Liver (tissue), 9 donors: Measurements from ENCODE around the gene FIG4. TPM values are rescaled to one million over a fixed set of nuclear protein-coding genes. Genes with fewer than 3 reads are reported as not detected.

ENCODE experiments used
- DNase-seq: peaks from one replicate; pipeline ENCODE4 v3.0.0-alpha.2; 2017; ENCODE audit warnings: low spot score
- H3K27ac ChIP-seq, 2 donors: one replicate each; pipeline ENCODE4 v1.7.0; 2013; ENCODE audit warnings: inconsistent platforms in 2 of 2, low read length in 2 of 2, control low read depth in 1 of 2, low read depth in 1 of 2, mild to moderate bottlenecking in 1 of 2
- H3K27me3 ChIP-seq, 4 donors: one replicate each; pipeline versions ENCODE4 v1.6.1 to v1.7.0; 2013; ENCODE audit warnings: low read length in 3 of 4, inconsistent platforms in 1 of 4, mild to moderate bottlenecking in 1 of 4, moderate library complexity in 1 of 4; ENCODE audit not compliant: control insufficient read depth in 4 of 4, insufficient read depth in 4 of 4
- H3K36me3 ChIP-seq, 4 donors: one replicate each; pipeline versions ENCODE4 v1.6.1 to v1.7.0; 2013; ENCODE audit warnings: low read length in 3 of 4, mild to moderate bottlenecking in 3 of 4, low read depth in 1 of 4, moderate library complexity in 1 of 4; ENCODE audit not compliant: control insufficient read depth in 4 of 4, insufficient read depth in 3 of 4
- H3K4me1 ChIP-seq, 4 donors: one replicate each; pipeline versions ENCODE4 v1.6.1 to v1.7.0; 2013; ENCODE audit warnings: low read length in 3 of 4, mild to moderate bottlenecking in 3 of 4, moderate library complexity in 1 of 4; ENCODE audit not compliant: control insufficient read depth in 4 of 4, insufficient read depth in 4 of 4
- H3K4me3 ChIP-seq, 3 donors: one replicate each; pipeline versions ENCODE4 v1.6.1 to v1.7.0; 2013; ENCODE audit warnings: low read length in 3 of 3, control low read depth in 1 of 3, low read depth in 1 of 3, mild to moderate bottlenecking in 1 of 3
- H3K9ac ChIP-seq, 2 donors: one replicate each; pipeline ENCODE4 v1.7.0; 2013; ENCODE audit warnings: low read length in 2 of 2, mild to moderate bottlenecking in 2 of 2, moderate library complexity in 2 of 2, control low read depth in 1 of 2, low read depth in 1 of 2
- H3K9me3 ChIP-seq, 4 donors: one replicate each; pipeline versions ENCODE4 v1.6.1 to v1.7.0; 2013; ENCODE audit warnings: low read length in 3 of 4; ENCODE audit not compliant: control insufficient read depth in 4 of 4
- EGR1 ChIP-seq, 2 donors: IDR thresholded peaks; 2 replicates each; pipeline ENCODE4 v1.6.1; 2016 to 2018; ENCODE audit warnings: antibody characterized with exemption in 2 of 2, low read depth in 2 of 2
- FOXA1 ChIP-seq: IDR thresholded peaks from 2 replicates; pipeline ENCODE4 v1.6.1; 2016; ENCODE audit warnings: antibody characterized with exemption
- GABPA ChIP-seq, 2 donors: IDR thresholded peaks in 1 of 2; conservative IDR thresholded peaks in 1 of 2; 2 replicates each; pipeline ENCODE4 v1.6.1; 2016; ENCODE audit warnings: antibody characterized with exemption in 2 of 2, mild to moderate bottlenecking in 1 of 2, moderate library complexity in 1 of 2
- HNF4A ChIP-seq, 2 donors: conservative IDR thresholded peaks; 2 replicates each; pipeline ENCODE4 v1.6.1; 2016; ENCODE audit warnings: antibody characterized with exemption in 2 of 2, mild to moderate bottlenecking in 2 of 2
- HNF4G ChIP-seq: IDR thresholded peaks from 2 replicates; pipeline ENCODE4 v1.6.1; 2016; ENCODE audit warnings: antibody characterized with exemption
- JUND ChIP-seq, 2 donors: IDR thresholded peaks; 2 replicates each; pipeline ENCODE4 v1.6.1; 2016; ENCODE audit warnings: antibody characterized with exemption in 2 of 2
- MAX ChIP-seq: IDR thresholded peaks from 2 replicates; pipeline ENCODE4 v1.6.1; 2016; ENCODE audit warnings: antibody characterized with exemption
- NR2F2 ChIP-seq: IDR thresholded peaks from 2 replicates; pipeline ENCODE4 v1.6.1; 2016; ENCODE audit warnings: antibody characterized with exemption
- RAD21 ChIP-seq, 2 donors: IDR thresholded peaks; 2 replicates each; pipeline ENCODE4 v1.6.1; 2016; ENCODE audit warnings: antibody characterized with exemption in 2 of 2, mild to moderate bottlenecking in 2 of 2
- RXRA ChIP-seq, 2 donors: IDR thresholded peaks; 2 replicates each; pipeline ENCODE4 v1.6.1; 2017 to 2018; ENCODE audit warnings: antibody characterized with exemption in 2 of 2, mild to moderate bottlenecking in 1 of 2
- SP1 ChIP-seq: IDR thresholded peaks from 2 replicates; pipeline ENCODE4 v1.6.1; 2018; ENCODE audit warnings: antibody characterized with exemption, mild to moderate bottlenecking
- TAF1 ChIP-seq: conservative IDR thresholded peaks from 2 replicates; pipeline ENCODE4 v1.6.1; 2016; ENCODE audit warnings: antibody characterized with exemption, mild to moderate bottlenecking
- YY1 ChIP-seq: IDR thresholded peaks from 2 replicates; pipeline ENCODE4 v1.6.1; 2016; ENCODE audit warnings: antibody characterized with exemption, mild to moderate bottlenecking
- WGBS: extraction: QIAGEN DNeasy Blood & Tissue Kit; methylation state at CpG from one replicate; pipeline ENCODE4 v1.1.7; 2013; 5-methylcytosine and 5-hydroxymethylcytosine counted together
- polyA plus RNA-seq, 2 donors: library from polyadenylated mRNA; stranded (reverse) in 1 of 2; unstranded in 1 of 2; fragments of 200-250 nt in 1 of 2; fragments of >200 nt in 1 of 2; fragmentation: Nextera tagmentation in 1 of 2; extraction: Ambion mirVana in 1 of 2; gene quantifications; one replicate each; pipeline versions ENCODE4 v1.2.1 to v1.2.3, GENCODE V29; 2013 to 2015
- total RNA-seq, 2 donors: library from RNA; depleted of rRNA; stranded (reverse); fragments of >200 nt; gene quantifications; one replicate each; pipeline ENCODE4 v1.2.3, GENCODE V29; 2014
- TF ChIP-seq, protein P1 (sequence below): fragments of 150-350 bp; IDR thresholded peaks from 2 replicates; pipeline ENCODE4 v1.5.1; 2017; ENCODE audit warnings: improper control_type of control experiment, low read depth, low read length; ENCODE audit not compliant: missing input control
- TF ChIP-seq, protein P2 (sequence below): IDR thresholded peaks from 2 replicates; pipeline ENCODE4 v1.6.1; 2016; ENCODE audit warnings: antibody characterized with exemption, mild to moderate bottlenecking
- TF ChIP-seq, protein P3 (sequence below): IDR thresholded peaks from 2 replicates; pipeline ENCODE4 v1.6.1; 2016; ENCODE audit warnings: antibody characterized with exemption
- donor health status: healthy.
- donor health status: healthy.
- donor health status: healthy.
- donor health status: healthy.
- donor health status: healthy.

The FIG4 gene
- total and polyA plus RNA-seq, 4 donors: 3.4 to 8.7 (median 4.6) TPM

DNA sequence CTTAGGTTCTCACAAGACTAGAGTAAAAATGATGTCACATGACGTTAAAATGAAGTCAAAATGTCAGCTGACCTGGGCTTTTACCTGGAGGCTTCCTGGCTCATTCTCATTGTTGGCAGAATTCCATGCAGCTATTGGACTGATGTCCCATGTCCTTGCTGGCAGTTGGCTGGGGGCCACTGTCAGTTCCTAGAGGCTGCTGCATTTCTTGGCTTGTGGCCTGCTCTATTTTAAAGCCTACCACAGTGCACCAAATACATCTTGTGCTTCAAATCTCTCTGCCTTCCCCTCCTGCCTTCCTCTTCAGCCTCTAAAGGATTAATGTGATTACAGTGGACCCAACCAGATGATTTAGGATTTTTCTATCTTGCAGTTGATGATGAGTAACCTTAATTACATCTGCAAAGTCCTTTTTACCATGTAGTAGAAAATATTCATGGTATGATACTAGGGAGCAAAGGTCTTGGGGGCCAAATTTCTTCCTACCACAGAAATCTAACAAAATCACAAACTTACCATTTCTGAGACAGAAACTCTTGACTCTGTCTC lies 81.9 kb downstream of the FIG4 start:
- Histone ChIP-seq H3K9me3 (no peaks in the 10 kb centered on the region), H3K4me3 (no peak overlapping the region), H3K27me3 (no peaks in the 10 kb centered on the region), H3K9ac (no peak overlapping the region), H3K36me3 (peaks cover 0 to 4% (median 0%) of the 10 kb centered on the region in 4 donors), H3K4me1 (peaks cover 0 to 5% (median 1%) of the 10 kb centered on the region in 4 donors), H3K27ac (peak overlapping the region in 1 of 2 donors; percentile 63)
- DNase-seq: no peak
- 32% methylated on average over 1 of the region's 1 CpG for WGBS
- TF ChIP-seq YY1 (no peak), RXRA (IDR thresholded peaks at IDR 0.05) (peak in 1 of 2 donors; percentile 24), HNF4A (conservative IDR thresholded peaks at IDR 0.05) (peak; percentile 47 to 66)
- TF ChIP-seq, protein P1, sequence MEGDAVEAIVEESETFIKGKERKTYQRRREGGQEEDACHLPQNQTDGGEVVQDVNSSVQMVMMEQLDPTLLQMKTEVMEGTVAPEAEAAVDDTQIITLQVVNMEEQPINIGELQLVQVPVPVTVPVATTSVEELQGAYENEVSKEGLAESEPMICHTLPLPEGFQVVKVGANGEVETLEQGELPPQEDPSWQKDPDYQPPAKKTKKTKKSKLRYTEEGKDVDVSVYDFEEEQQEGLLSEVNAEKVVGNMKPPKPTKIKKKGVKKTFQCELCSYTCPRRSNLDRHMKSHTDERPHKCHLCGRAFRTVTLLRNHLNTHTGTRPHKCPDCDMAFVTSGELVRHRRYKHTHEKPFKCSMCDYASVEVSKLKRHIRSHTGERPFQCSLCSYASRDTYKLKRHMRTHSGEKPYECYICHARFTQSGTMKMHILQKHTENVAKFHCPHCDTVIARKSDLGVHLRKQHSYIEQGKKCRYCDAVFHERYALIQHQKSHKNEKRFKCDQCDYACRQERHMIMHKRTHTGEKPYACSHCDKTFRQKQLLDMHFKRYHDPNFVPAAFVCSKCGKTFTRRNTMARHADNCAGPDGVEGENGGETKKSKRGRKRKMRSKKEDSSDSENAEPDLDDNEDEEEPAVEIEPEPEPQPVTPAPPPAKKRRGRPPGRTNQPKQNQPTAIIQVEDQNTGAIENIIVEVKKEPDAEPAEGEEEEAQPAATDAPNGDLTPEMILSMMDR: no peak

DNA sequence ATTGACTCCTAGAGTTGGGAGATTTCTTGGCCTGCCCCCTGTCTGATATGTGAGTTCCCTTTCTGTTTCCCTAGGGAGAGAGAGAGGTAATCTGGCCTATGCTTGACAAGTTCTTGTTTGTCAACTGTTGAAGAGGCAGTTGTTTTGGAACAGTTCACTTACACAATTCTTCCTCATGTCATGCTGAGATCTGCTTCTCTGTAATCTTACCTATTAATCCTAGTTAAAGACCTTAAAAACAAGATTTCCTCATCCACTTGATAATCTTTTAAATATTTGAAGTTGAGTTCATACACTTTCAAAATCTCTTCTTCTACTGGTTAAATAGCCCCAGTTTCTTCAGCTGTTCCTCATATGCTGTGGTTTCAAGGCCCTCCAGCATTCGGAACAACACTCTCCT lies 89.9 kb downstream of the FIG4 start:
- Histone ChIP-seq H3K4me3 (no peak overlapping the region), H3K27me3 (no peaks in the 10 kb centered on the region), H3K9ac (no peak overlapping the region), H3K4me1 (no peaks in the 10 kb centered on the region), H3K27ac (no peak overlapping the region), H3K9me3 (no peaks in the 10 kb centered on the region), H3K36me3 (peaks cover 0 to 2% (median 0%) of the 10 kb centered on the region in 4 donors)
- 95% methylated on average over 1 of the region's 1 CpG for WGBS
- DNase-seq: no peak
- TF ChIP-seq FOXA1 (no peak), EGR1 (IDR thresholded peaks at IDR 0.05; ENCODE audit: low read depth in 2 of 2) (no peak), YY1 (no peak), MAX (no peak), NR2F2 (no peak), TAF1 (no peak), RAD21 (IDR thresholded peaks at IDR 0.05) (no peak), HNF4A (conservative IDR thresholded peaks at IDR 0.05) (no peak), RXRA (IDR thresholded peaks at IDR 0.05) (no peak), GABPA (IDR thresholded peaks at IDR 0.05 in 1 of 2, conservative IDR thresholded peaks at IDR 0.05 in 1 of 2) (no peak), SP1 (no peak), HNF4G (no peak), JUND (IDR thresholded peaks at IDR 0.05) (no peak)
- TF ChIP-seq, protein P2, sequence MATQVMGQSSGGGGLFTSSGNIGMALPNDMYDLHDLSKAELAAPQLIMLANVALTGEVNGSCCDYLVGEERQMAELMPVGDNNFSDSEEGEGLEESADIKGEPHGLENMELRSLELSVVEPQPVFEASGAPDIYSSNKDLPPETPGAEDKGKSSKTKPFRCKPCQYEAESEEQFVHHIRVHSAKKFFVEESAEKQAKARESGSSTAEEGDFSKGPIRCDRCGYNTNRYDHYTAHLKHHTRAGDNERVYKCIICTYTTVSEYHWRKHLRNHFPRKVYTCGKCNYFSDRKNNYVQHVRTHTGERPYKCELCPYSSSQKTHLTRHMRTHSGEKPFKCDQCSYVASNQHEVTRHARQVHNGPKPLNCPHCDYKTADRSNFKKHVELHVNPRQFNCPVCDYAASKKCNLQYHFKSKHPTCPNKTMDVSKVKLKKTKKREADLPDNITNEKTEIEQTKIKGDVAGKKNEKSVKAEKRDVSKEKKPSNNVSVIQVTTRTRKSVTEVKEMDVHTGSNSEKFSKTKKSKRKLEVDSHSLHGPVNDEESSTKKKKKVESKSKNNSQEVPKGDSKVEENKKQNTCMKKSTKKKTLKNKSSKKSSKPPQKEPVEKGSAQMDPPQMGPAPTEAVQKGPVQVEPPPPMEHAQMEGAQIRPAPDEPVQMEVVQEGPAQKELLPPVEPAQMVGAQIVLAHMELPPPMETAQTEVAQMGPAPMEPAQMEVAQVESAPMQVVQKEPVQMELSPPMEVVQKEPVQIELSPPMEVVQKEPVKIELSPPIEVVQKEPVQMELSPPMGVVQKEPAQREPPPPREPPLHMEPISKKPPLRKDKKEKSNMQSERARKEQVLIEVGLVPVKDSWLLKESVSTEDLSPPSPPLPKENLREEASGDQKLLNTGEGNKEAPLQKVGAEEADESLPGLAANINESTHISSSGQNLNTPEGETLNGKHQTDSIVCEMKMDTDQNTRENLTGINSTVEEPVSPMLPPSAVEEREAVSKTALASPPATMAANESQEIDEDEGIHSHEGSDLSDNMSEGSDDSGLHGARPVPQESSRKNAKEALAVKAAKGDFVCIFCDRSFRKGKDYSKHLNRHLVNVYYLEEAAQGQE: no peak
- TF ChIP-seq, protein P3, sequence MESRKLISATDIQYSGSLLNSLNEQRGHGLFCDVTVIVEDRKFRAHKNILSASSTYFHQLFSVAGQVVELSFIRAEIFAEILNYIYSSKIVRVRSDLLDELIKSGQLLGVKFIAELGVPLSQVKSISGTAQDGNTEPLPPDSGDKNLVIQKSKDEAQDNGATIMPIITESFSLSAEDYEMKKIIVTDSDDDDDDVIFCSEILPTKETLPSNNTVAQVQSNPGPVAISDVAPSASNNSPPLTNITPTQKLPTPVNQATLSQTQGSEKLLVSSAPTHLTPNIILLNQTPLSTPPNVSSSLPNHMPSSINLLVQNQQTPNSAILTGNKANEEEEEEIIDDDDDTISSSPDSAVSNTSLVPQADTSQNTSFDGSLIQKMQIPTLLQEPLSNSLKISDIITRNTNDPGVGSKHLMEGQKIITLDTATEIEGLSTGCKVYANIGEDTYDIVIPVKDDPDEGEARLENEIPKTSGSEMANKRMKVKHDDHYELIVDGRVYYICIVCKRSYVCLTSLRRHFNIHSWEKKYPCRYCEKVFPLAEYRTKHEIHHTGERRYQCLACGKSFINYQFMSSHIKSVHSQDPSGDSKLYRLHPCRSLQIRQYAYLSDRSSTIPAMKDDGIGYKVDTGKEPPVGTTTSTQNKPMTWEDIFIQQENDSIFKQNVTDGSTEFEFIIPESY: no peak
- TF ChIP-seq, protein P1: no peak
